CD4-positive, alpha-beta T cell treated with Interleukin-12 subunit alpha and Interleukin-12 subunit beta, for 1 hour (primary cell): Measurements from ENCODE around the gene PLCH1.

ENCODE experiments used
- DNase-seq: peaks from one replicate; pipeline ENCODE4 v3.0.0-alpha.2; 2020

PLCH1 gene

GRCh38 chr3:155604126-155604525 is 140.7 kb downstream of the PLCH1 start:
- no peak for DNase-seq

GRCh38 chr3:155603302-155603701 is 141.6 kb downstream of the PLCH1 start:
- no peak for DNase-seq

GRCh38 chr3:155602307-155602706 is 142.6 kb downstream of the PLCH1 start:
- no peak for DNase-seq

- no peak for DNase-seq
Observed at GRCh38 chr3:155598671-155599070, 146.2 kb downstream of the PLCH1 start.

GRCh38 chr3:155596615-155597014 is 148.3 kb downstream of the PLCH1 start:
- no peak for DNase-seq

GRCh38 chr3:155595371-155595770 is 149.5 kb downstream of the PLCH1 start:
- no peak for DNase-seq

GRCh38 chr3:155594526-155595187 is 150.2 kb downstream of the PLCH1 start:
- DNase-seq, result no peak

- DNase-seq, result no peak
Observed at GRCh38 chr3:155587581-155587980, 157.3 kb downstream of the PLCH1 start.

- no peak for DNase-seq
Observed at GRCh38 chr3:155585384-155585783, 159.5 kb downstream of the PLCH1 start.

- DNase-seq, result peak; percentile 1
Observed at GRCh38 chr3:155581579-155581978, 163.3 kb downstream of the PLCH1 start.

- DNase-seq, result no peak
Observed at GRCh38 chr3:155572085-155572484, 172.8 kb downstream of the PLCH1 start.

GRCh38 chr3:155568295-155568694 is 176.6 kb downstream of the PLCH1 start:
- DNase-seq, result no peak

- no peak for DNase-seq
Observed at GRCh38 chr3:155560594-155560993, 184.3 kb downstream of the PLCH1 start.

- no peak for DNase-seq
Observed at GRCh38 chr3:155560135-155560534, 184.7 kb downstream of the PLCH1 start.

- no peak for DNase-seq
Observed at GRCh38 chr3:155556531-155556930, 188.3 kb downstream of the PLCH1 start.

GRCh38 chr3:155555479-155556060 is 189.3 kb downstream of the PLCH1 start:
- no peak for DNase-seq

- no peak for DNase-seq
Observed at GRCh38 chr3:155554777-155555451, 190.0 kb downstream of the PLCH1 start.

GRCh38 chr3:155553780-155554179 is 191.1 kb downstream of the PLCH1 start:
- no peak for DNase-seq

GRCh38 chr3:155553326-155553725 is 191.5 kb downstream of the PLCH1 start:
- DNase-seq, result no peak

GRCh38 chr3:155550391-155550790 is 194.5 kb downstream of the PLCH1 start:
- DNase-seq, result no peak

GRCh38 chr3:155549087-155549486 is 195.8 kb downstream of the PLCH1 start:
- DNase-seq, result no peak

GRCh38 chr3:155548195-155548594 is 196.7 kb downstream of the PLCH1 start:
- no peak for DNase-seq

- DNase-seq, result no peak
Observed at GRCh38 chr3:155535098-155535497, 209.8 kb downstream of the PLCH1 start.

- DNase-seq, result no peak
Observed at GRCh38 chr3:155528579-155528978, 216.3 kb downstream of the PLCH1 start.
